GM19397 (cell line): Measurements from ENCODE around the gene APBB2.
"Not testable (repeated sequence)": the region's sequence is repeated elsewhere in the genome, so short reads cannot be mapped to it uniquely, and the experiment has no call there.

ENCODE experiments used
- ATAC-seq: cut with Tn5 transposase; IDR thresholded peaks from one replicate; pipeline ENCODE4 v1.9.1; 2021; ENCODE audit warnings: mild to moderate bottlenecking, moderate library complexity; ENCODE audit not compliant: unreplicated experiment

The APBB2 gene

GRCh38 chr4:40952672-40953071, 261.7 kb downstream of the APBB2 start:
- no peak for ATAC-seq

GRCh38 chr4:40952217-40952616, 262.1 kb downstream of the APBB2 start:
- no peak for ATAC-seq

GRCh38 chr4:40951026-40951425, 263.3 kb downstream of the APBB2 start:
- ATAC-seq: no peak

GRCh38 chr4:40949358-40950100, 264.8 kb downstream of the APBB2 start:
- ATAC-seq: no peak

- no peak for ATAC-seq
Measured at GRCh38 chr4:40948014-40948413, 266.3 kb downstream of the APBB2 start.

GRCh38 chr4:40946652-40947051, 267.7 kb downstream of the APBB2 start:
- no peak for ATAC-seq

GRCh38 chr4:40940756-40941155, 273.6 kb downstream of the APBB2 start:
- ATAC-seq: no peak

- ATAC-seq: no peak
Measured at GRCh38 chr4:40940317-40940741, 274.0 kb downstream of the APBB2 start.

- no peak for ATAC-seq
Measured at GRCh38 chr4:40939856-40940255, 274.5 kb downstream of the APBB2 start.

- no peak for ATAC-seq
Measured at GRCh38 chr4:40938337-40938736, 276.0 kb downstream of the APBB2 start.

- no peak for ATAC-seq
Measured at GRCh38 chr4:40937140-40937725, 277.1 kb downstream of the APBB2 start.

- ATAC-seq: no peak
Measured at GRCh38 chr4:40934676-40935075, 279.7 kb downstream of the APBB2 start.

GRCh38 chr4:40933272-40934053, 280.9 kb downstream of the APBB2 start:
- no peak for ATAC-seq

- ATAC-seq: no peak
Measured at GRCh38 chr4:40931841-40932240, 282.5 kb downstream of the APBB2 start.

- ATAC-seq: no peak
Measured at GRCh38 chr4:40931238-40931637, 283.1 kb downstream of the APBB2 start.

GRCh38 chr4:40927074-40927473, 287.3 kb downstream of the APBB2 start:
- no peak for ATAC-seq

GRCh38 chr4:40924793-40925117, 289.6 kb downstream of the APBB2 start:
- no peak for ATAC-seq

- peak; percentile 65 for ATAC-seq
Measured at GRCh38 chr4:40924096-40924792, 290.1 kb downstream of the APBB2 start.

GRCh38 chr4:40923316-40924095, 290.8 kb downstream of the APBB2 start:
- ATAC-seq: no peak

GRCh38 chr4:40919976-40920375, 294.4 kb downstream of the APBB2 start:
- not testable (repeated sequence) for ATAC-seq

- ATAC-seq: no peak
Measured at GRCh38 chr4:40918330-40918729, 296.0 kb downstream of the APBB2 start.
